NCI-H526 treated with DMSO at 0.1 percent for 48 hours (cell line): ENCODE data around the gene SHB.

Experiments
- DNase-seq: peaks from one replicate; lab custom pipeline; 2025; lab: John Stamatoyannopoulos, UW

SHB gene

GRCh38 chr9:38042626-38043357 is 26.2 kb downstream of the SHB start:
- no peak for DNase-seq

DNA sequence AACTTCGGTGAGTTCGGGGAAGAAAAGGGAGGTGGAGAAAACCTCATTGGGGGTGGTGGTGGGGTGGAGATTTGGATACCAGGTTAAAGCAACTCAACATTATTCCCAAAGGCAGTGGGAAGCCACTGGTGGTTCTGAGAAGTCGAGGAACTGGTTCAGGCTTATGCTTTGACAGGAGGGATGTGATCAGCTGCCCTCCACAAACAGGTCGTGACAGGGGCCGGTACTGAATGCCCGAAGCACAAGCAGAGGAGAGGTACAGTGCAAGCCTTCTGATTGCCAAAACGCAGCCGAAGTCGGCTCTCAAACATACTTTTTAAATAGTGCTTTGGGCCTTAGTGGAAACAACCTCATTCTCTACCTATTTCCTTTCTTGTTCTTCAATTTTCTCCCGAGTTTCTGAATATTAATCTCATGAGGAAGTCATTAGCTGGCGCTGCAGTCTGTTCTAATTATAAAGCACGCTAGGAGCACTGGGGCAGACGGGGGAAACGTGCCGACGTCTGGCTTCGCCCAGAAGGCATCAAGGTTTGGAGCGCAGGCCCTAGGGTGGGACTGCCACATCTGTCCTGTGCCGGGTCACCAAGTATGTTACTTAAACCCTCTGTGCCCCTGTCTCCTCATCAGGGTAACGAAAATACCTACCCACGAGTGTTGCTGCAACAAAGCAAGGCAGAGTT is 27.3 kb downstream of the SHB start:
- no peak for DNase-seq

DNA sequence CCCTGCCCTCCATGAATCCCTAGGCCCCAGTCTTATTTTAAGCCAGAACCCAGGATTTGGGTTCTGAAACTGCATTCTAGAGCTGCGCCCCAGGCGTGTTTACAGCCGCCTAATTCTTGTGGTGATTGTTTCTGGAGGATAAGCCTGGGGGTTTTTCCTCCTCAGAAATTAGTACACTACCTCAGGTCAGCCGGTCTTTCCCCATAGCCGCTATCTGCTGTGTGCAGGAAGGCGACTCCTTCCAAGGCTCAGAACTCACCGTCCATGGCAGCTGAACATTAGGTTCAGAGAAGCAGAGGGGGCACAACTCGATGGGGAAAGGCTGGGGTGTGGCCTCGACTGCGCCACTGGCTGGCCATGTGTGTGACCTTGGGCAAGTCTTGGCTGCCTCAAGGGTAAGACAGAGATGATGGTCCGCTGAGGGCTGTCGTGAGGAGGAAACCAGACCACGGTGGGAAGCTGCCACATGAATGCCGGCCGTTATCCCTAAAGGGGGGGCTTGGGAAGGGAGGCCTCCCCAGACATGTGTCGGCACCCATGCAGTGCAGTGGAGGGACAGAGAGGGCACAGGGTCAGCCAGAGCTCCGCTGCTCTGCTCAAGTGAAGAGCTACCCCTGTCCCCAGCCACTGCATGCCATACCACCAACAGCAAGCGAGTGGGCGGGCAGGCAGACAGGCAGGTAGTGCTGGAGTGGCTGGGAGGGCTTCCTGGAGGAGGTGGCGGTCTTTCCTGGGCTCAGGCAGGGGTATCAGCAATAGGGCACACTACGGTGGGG is 28.9 kb downstream of the SHB start:
- no peak for DNase-seq

- no peak for DNase-seq
These were observed 29.7 kb downstream of the SHB start for GRCh38 chr9:38039090-38039906.

GRCh38 chr9:38038307-38039089 is 30.5 kb downstream of the SHB start:
- DNase-seq: no peak

- DNase-seq: no peak
These were observed 31.1 kb downstream of the SHB start for GRCh38 chr9:38037981-38038306.

- no peak for DNase-seq
These were observed 32.5 kb downstream of the SHB start for GRCh38 chr9:38036359-38037084.

DNA sequence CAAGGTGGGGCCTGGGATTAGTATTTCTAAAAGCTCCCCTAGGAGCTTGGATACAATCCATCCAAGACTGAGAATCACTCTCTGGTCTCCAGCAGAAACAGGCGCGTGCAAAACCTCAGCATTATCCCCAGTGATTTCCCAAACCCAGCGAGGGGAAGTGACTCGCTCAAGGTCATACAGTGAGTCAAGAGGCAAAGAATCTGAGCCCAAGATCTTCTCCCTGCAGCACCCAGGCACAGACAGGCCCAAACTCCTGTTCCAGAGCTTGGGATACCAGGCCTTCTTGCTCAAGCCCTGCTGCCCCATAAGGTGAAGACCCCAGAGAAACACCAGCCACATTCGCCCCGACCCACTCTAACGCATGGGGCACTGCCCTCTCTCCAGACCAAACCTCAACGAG is 33.2 kb downstream of the SHB start:
- DNase-seq: no peak

DNA sequence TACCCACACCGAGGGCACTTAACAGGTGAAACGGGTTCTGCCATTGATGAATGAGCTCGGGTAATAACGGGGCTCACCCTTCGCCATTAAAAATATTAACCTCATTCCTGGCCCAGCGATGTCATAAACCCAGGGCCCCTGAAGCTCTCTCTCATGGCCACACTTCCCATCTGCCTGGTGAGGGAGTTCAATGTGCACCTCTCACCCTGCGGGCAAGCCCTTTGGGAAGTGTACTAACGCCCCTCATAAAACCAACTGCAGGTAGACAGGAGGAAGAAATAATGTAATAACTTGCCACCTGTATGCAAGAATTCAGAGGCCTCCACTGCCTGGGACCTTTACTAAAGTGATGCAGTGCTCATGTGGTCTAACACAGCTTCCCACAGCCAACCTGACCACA is 35.1 kb downstream of the SHB start:
- DNase-seq: no peak

DNA sequence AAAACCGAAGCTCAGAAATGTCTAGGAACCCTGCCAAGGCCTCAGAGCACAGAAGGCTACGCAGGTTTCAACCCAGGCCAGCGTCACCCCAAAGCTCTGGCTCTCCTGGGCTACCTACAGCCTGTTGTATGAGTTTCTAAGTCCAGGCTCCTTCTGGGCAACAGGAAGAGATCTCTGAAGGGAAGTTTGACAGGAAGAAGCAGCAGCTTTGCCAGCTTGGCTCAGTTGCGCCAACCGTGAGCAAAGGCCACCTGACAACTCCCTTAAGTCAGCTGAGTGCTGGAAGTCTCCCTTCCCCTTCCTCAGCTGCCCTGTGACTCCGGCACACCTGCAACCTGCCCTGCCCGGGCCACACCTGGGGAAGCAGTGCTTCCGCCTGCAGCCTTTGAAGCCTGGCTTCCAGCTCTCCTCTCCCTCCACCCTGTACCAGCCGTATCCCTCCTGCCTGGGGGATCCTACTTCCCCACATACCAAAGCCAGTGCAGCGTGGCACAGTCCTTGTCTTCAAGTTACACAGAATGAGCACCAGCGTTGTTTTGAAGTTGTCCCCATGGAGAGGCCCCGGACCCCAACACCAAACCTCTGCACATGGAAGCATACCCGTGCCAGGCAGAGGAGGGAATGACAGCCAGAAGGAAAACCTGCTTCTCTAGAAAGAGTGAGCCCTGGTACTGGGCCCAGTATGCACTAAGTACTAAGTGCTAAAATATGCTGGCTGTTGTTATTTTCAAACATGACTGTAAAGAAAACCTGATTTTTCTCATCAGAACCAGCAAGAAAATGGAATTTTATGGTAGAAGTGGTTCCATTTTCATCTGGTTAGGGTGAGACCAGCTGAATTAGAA is 36.5 kb downstream of the SHB start:
- no peak for DNase-seq

DNA sequence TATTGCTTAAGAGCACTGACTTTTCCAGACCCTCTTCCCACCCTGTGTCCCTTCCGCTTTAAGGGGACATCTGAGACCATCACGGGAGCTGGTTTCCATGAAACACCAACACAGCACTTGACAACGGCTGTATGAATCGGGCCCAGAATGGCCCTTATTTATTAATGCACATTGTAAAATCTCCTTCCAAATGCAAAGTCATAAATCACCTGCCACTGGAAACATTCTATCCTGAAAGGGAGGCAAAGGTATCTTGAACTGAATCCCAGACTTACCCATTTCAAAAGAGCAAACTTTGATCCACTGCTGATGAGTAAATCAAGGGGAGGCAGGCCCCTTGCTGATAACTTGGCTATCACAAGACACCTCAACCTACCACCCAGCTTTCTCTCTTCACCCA is 37.4 kb downstream of the SHB start:
- DNase-seq: no peak

DNA sequence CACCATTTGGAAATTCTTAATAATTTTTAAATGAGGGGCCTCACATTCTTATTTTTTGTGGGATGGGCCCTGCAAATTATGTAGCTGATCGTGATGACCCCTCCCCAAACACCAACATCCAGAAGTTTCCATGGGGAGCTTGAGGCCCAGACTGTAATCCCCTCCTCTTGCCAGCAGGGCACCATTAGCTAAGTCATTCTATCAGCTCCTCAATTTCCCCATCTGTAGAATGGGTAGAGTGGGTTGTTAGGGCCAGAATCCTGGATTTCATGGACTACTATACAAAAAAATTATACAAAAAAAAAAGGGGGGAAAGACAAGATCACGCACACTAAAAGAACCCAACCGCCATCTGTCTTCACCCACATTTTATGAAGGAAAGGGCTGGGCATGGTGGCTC is 38.4 kb downstream of the SHB start:
- no peak for DNase-seq

- no peak for DNase-seq
These were observed 39.0 kb downstream of the SHB start for GRCh38 chr9:38029915-38030638.

GRCh38 chr9:38027714-38028113 is 41.3 kb downstream of the SHB start:
- DNase-seq: no peak

GRCh38 chr9:38026840-38027527 is 42.0 kb downstream of the SHB start:
- DNase-seq: no peak

- DNase-seq: no peak
These were observed 42.8 kb downstream of the SHB start for GRCh38 chr9:38026021-38026809.

DNA sequence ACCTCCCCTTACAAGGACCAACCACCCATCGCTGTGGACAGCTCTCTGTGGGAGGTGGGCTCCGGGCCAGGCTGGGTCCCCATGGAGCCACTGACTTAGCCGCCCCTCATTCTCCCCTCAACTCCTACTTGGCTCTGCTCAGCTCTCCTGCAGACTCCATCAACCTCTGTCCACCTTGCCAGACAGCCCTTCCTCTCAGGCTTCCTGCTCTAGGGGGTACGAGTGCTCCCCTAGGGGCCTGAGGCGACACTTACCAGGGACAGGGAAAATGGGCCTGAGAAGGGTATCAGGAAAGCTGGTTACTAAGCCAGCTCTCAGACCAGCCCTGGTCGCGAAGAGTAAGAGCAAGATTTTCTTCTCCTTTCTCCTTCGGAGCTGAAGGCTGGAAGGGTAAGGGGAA is 43.9 kb downstream of the SHB start:
- DNase-seq: no peak
